Measurements from ENCODE around the gene MMP24.
"Not testable (repeated sequence)": the region's sequence is repeated elsewhere in the genome, so short reads cannot be mapped to it uniquely, and the experiment has no call there.

The MMP24 gene

GRCh38 chr20:35314816-35315631 lies 88.5 kb downstream of the MMP24 start:
- DNase-seq (ENCODE audit: low spot score), result no peak
- in situ Hi-C loops (cut with MboI; ENCODE audit: low sequenced_read_pairs, unreplicated experiment), result no loop called here
- TF ChIP-seq CTCF (IDR thresholded peaks at IDR 0.05; ENCODE audit: borderline replicate concordance, control extremely low read depth, extremely low read depth, insufficient read depth, missing control alignments), result no peak

GRCh38 chr20:35315632-35316020 lies 89.1 kb downstream of the MMP24 start:
- in situ Hi-C loops (cut with MboI; ENCODE audit: low sequenced_read_pairs, unreplicated experiment); DNase-seq (ENCODE audit: low spot score): not testable (repeated sequence)

- in situ Hi-C loops (cut with MboI; ENCODE audit: low sequenced_read_pairs, unreplicated experiment), result no loop called here
- no peak for TF ChIP-seq CTCF (IDR thresholded peaks at IDR 0.05; ENCODE audit: borderline replicate concordance, control extremely low read depth, extremely low read depth, insufficient read depth, missing control alignments)
- no peak for DNase-seq (ENCODE audit: low spot score)
Observed at GRCh38 chr20:35316086-35316485, 89.6 kb downstream of the MMP24 start.

- DNase-seq (ENCODE audit: low spot score), result no peak
- TF ChIP-seq CTCF (IDR thresholded peaks at IDR 0.05; ENCODE audit: borderline replicate concordance, control extremely low read depth, extremely low read depth, insufficient read depth, missing control alignments), result no peak
- in situ Hi-C loops (cut with MboI; ENCODE audit: low sequenced_read_pairs, unreplicated experiment), result no loop called here
Observed at GRCh38 chr20:35317416-35318210, 91.1 kb downstream of the MMP24 start.

- TF ChIP-seq CTCF (IDR thresholded peaks at IDR 0.05; ENCODE audit: borderline replicate concordance, control extremely low read depth, extremely low read depth, insufficient read depth, missing control alignments), result no peak
- no peak for DNase-seq (ENCODE audit: low spot score)
Observed at GRCh38 chr20:35318502-35319157, 92.1 kb downstream of the MMP24 start.

GRCh38 chr20:35319192-35319870 lies 92.8 kb downstream of the MMP24 start:
- no peak for DNase-seq (ENCODE audit: low spot score)
- in situ Hi-C loops (cut with MboI; ENCODE audit: low sequenced_read_pairs, unreplicated experiment), result no loop called here
- no peak for TF ChIP-seq CTCF (IDR thresholded peaks at IDR 0.05; ENCODE audit: borderline replicate concordance, control extremely low read depth, extremely low read depth, insufficient read depth, missing control alignments)

More at GRCh38 chr20:35318502-35319157, 92.1 kb downstream of the MMP24 start:
- in situ Hi-C loops (cut with MboI; ENCODE audit: low sequenced_read_pairs, unreplicated experiment), result no loop called here
